GM21825 (cell line): ENCODE results near the gene TMEM18.

ENCODE experiments used
- ATAC-seq: cut with Tn5 transposase; IDR thresholded peaks from one replicate; pipeline ENCODE4 v1.9.1; 2021; ENCODE audit warnings: mild to moderate bottlenecking, moderate library complexity; ENCODE audit not compliant: unreplicated experiment

The TMEM18 gene

GRCh38 chr2:636641-637405, 40.4 kb downstream of the TMEM18 start:
- ATAC-seq, result no peak

GRCh38 chr2:635687-636621, 41.3 kb downstream of the TMEM18 start:
- ATAC-seq, result no peak

DNA sequence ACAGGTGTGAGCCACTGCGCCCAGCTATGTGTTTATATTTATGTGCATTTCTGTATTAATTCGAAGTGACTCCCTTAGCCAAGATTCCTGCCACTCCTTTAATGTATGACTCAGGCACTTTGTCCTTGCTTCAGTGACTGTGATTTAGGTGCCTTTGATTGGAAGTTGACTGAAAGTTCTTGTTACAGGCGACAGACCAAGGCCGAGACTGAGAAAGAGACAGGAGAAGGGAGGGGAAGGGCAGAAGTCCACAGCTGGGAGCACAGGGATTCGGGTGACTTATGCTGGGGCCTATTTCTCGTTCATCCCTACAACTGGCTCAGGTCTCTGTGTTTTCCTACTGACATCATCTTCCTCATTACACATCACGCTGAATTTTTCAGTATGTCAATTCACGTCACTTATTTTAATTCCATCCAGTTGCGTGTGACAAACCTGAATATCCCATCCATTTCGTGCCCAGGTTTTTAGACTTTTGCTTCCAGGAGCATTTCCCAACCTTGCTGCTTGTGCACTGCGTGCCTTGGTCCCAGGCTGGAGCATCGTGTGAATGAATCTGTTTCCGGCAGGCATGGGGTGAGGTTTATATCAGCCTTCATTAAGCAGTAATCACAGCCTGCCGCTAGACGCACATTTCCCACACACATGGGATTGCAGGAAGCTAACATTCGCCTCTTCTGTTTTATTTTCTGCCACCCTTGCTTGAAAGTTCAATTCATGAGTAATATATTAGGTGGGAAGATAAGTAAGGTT, 42.4 kb downstream of the TMEM18 start:
- ATAC-seq, result no peak

DNA sequence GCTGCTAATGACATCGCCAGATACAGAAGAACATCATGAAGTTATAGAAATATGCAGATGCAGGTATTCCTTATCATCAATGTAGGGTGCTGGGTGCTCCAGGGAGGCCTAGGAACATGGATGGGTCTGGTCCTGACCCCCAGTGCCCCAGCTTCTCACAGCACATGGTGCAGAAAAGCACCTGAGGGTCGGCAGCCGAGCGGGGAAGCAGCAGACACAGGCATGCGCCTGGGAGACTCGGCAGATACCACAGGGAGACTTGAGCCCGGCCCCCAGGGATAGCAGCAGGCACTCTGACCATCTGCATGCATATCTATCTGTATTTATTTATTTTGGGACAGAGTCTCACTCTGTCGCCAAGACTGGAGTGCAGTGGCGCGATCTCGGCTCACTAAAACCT, 43.2 kb downstream of the TMEM18 start:
- ATAC-seq, result no peak

DNA sequence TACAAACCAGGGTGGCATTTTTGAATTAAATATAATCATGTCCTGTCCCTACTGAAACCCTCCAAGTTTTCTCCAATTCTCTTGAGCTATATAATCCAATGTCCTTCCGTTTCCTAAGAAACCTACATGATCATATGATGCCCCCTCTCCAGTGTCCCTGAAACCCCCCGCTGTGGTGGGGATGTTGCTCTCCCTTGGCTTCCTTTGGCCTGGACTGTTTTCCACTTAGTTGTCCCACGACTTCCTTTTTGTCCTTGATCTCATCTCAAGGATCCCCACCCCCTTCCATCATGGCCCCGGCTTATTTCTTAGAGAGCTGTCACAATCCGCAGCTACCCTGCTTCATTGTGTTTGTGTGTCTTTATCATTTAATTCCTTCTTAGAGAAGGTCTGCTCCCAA, 43.8 kb downstream of the TMEM18 start:
- ATAC-seq, result no peak

GRCh38 chr2:632471-632870, 44.7 kb downstream of the TMEM18 start:
- no peak for ATAC-seq

- no peak for ATAC-seq
Measured at GRCh38 chr2:631741-632140, 45.5 kb downstream of the TMEM18 start.

GRCh38 chr2:630451-631320, 46.5 kb downstream of the TMEM18 start:
- ATAC-seq, result no peak

DNA sequence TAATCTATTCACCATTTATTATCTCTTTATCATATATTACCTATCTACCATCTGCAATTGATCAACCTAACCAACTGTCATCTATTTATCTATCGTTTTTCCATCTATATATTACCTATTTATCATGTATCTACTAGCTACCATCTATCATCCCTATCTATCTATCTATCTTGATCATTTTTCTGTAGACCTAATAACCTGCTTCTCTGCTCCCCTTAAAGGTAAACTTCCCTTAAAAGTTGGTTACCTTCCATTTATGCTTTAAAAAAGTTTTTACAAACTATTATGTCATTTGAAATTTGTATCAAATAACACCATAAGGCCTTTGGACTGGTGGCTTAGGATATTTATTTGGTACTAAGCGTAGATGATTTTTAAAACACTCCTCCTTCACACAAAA, 47.2 kb downstream of the TMEM18 start:
- ATAC-seq, result no peak

DNA sequence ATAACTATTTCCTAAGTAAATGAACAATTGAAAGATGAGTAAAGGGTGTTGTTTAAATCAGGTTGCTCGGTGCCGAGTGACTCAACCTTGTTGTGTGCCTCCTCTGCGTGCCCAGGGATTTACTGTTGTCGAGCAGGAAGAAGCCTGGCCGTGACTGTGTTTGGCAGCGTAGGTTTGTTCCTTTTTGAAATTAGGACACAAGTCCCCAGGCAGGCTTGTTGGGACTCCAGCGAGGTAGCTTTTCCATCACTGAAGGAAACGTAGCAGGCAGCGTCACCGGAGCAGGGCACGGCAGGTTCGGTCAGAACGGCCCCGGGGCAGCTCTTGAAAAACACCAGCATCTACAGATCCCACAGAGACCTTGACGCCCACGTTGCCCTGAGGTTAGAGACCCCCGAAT, 48.6 kb downstream of the TMEM18 start:
- no peak for ATAC-seq

GRCh38 chr2:627926-628560, 49.2 kb downstream of the TMEM18 start:
- ATAC-seq, result no peak

DNA sequence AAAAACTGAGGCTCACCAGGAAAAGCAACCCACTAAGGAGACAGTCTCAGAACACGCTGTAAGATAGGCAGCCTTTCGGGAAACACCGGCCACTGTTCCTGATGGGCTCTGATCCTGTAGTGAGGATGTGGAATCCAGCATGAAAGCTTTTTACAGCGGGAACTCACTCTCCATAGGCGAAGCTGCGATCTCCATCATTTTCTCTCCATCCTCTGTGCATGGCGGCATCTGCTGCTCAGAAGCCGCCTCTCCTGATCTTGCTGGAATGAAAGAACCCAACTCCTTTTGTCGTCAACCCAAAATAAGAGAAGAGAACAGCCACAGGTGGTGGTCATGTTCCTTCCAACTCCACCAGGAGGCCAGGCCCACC, 49.9 kb downstream of the TMEM18 start:
- ATAC-seq, result no peak

DNA sequence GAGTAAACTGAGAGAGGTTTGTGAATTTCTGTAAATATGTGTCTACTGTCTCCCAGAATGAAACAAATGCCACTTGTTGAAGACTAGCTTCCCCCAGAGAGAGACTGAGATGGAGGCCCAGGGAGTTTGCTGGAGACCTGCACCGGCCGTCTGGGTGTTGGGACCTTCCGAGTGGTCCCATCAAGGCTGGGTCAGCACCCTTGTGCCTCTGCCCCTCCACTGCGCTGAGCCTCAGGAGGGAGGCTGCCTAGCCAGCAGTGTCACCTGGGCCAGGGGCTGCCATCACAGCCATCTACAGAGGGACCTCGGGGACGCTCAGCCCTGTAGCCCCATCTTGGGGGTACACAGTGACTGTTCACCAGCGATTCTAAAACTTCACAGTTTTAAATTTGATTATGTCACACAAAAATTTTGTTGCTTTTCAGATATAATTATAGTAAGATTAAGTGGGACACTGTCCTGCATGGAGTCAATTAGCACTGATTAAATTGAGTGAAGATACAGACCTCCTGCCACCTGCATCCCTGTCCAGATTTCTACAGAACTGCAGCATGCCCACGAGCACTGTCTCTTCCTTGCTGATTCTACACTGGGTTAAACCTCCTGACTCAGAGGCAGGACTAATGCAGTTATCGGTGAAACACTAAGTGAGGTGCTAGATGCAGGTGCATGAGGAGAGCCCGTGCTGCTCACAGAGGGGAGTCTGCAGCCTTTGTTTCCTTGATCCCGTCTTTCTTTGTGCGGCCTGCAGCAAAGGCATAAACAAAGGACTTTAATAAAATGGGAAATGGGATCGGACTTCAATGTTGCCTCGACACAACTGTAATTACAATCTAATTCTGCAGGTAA, 50.5 kb downstream of the TMEM18 start:
- ATAC-seq, result no peak

- ATAC-seq, result no peak
Measured at GRCh38 chr2:625415-626333, 51.5 kb downstream of the TMEM18 start.

GRCh38 chr2:624551-625347, 52.5 kb downstream of the TMEM18 start:
- no peak for ATAC-seq

DNA sequence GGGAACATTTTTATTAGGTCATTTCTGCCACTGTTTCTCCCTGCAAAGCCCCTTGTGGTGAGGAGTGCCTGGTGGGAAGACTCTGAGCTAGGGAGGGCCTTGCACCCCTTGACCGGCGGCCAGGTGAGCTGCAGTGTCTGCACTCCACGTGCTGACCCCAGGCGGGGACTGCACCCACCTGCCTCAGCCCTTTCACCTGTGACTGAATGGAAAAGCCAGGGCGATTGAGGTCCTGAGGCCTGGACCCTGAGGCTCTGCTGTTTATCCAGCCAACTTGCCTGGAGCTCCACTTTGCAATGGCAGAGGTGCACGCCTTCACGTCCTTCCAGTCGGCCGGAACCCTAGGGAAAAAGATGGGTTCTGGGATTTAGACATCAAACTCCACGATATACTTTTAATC, 53.1 kb downstream of the TMEM18 start:
- no peak for ATAC-seq
